Stimulated activated CD4-positive, alpha-beta T cell treated with anti-CD3 and anti-CD28 coated beads, Interleukin-15, amount 100 ng/mL, for 48 hours (primary cell): ENCODE measurements around the gene MEI1.
A peak's percentile ranks its signal among the peaks of the same experiment; 100 is the strongest.
"Not testable (repeated sequence)": the region's sequence is repeated elsewhere in the genome, so short reads cannot be mapped to it uniquely, and the experiment has no call there.

Source experiments
- DNase-seq, 2 donors: peaks; one replicate each; pipeline ENCODE4 v3.0.0-alpha.2; 2020; ENCODE audit warnings: low read depth in 2 of 2

Gene MEI1

DNA sequence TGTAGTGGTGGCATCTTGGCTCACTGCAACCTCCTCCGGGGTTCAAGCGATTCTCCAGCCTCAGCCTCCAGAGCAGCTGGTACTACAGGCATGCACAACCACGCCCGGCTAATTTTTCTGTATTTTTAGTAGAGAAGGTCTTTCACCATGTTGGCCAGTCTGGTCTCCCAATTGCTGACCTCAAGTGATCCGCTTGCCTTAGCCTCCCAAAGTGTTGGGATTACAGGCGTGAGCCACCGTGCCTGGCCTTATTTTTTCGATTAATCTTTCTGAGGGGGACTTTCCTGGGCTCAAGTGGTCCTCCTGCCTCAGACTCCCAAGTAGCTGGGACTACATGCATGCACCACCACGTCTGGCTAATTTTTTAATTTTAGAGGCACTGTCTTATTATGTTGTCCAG, 16.3 kb upstream of the MEI1 start:
- no peak for DNase-seq

DNA sequence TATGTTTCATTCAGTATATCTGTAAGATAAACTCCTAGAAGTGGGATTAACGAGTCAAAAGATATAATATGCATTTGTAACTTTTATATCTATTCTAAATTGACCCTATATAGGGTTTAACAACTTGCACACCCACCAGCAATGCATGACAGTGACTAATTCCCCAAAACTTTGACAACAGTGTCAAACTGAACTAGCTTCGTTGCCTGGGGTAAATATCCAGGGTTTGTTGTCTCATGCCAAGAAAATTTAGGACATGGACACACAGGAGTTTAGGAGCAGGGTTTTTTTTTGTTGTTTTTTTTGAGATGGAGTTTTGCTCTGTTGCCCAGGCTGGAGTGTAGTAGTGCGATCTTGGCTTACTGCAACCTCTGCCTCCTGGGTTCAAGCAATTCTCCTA, 15.7 kb upstream of the MEI1 start:
- DNase-seq, result no peak

DNA sequence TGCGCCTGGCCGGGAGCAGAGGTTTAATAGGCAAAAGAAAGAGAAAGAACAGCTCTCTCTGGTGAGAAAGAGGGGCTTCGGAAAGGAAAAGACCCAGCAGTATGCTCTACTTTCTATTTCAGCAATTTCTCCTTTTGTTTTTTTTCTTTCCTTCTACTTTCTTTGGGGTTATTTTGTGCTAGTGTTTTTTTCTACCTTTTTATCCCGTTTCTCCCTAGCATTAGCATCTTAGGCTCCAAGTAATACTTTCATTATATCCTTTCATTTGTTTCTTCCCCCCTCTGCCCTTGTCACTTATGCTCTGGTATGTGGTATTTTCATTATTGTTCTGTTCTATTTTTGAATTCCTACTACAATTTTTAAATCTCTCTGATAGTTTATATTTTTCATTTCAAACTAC, 15.1 kb upstream of the MEI1 start:
- DNase-seq, result no peak

DNA sequence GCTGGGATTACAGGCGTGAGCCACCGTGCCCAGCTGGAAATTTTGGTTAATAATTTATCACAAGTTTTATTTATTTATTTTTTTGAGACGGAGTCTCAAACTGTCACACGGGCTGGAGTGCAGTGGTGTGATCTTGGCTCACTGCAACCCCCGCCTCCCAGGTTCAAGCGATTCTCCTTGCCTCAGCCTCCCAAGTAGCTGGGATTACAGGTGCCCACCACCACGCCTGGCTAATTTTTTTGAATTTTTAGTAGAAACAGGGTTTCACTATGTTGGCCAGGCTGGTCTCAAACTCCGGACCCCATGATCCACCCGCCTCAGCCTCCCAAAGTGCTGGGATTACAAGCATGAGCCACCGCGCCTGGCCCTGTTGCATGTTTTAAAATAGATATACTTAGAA, 12.4 kb upstream of the MEI1 start:
- not testable (repeated sequence) for DNase-seq

DNA sequence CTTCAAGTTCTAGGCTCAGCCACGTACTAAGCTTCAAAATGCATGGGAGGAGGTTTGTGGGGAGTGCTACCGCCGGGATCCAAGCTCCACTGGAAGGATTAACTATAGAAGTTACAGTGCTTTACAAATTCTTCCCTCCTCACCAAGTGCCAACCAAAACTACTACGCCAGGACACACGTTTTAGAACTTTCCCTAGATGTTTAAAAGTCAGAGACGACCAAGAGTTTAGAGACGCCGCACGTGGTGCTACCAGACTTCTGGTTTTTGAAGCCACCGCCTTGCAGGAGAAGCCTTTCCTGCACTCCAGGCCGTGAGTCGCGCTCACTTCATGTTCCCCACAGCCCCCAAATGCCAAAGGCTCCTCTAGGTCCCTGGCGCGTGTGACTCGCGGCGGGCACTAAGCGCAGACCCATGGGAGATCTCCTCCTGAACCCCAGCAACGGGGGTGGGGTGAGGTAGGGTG, 11.4 kb upstream of the MEI1 start:
- DNase-seq, result no peak

DNA sequence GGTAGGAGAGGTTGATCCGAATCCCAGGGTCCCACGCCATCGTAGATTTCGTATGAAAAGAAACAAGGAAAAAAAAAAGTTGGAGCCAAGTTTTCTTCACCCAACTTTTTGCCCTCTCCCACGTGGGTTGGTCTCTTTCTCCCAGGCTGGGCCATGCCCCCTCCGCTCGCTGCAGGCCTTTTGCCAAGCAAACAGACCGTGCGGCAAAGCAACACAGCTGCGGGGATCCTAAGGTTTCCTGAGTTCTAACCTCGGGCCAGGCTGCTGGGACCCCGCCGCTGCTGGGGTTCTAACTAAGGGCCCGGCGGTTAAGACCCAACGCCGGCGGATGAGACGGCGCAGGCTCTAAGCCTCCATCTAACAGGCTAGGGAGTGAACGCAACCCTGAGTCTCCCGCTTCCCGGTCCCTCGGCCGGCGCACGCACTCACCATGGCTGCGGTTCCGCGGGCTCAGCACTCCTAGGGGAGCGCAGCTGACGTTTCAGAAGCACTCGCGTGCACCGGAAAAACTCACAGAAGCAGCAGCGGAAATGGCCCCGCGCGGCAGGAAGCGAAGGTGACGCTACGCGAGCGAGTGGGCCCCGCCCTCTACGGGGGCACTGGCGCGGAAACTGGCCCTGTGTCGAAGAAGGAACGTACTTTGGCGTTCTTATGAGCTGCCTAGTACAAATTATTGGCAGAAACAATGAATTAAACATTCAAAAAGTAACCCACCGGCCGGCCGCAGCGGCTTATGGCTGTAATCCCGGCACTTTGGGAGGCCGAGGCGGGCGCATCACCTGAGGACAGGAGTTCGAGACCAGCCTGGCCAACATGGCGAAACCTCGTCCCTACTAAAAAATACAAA, 10.7 kb upstream of the MEI1 start, which contains the start of gene SNU13:
TSS of gene SNU13 (minus strand) at position 503 of the 847 bp plus-strand sequence. CDS start at position 432, 71 bp downstream.
- peak; percentile 85 to 89 for DNase-seq

DNA sequence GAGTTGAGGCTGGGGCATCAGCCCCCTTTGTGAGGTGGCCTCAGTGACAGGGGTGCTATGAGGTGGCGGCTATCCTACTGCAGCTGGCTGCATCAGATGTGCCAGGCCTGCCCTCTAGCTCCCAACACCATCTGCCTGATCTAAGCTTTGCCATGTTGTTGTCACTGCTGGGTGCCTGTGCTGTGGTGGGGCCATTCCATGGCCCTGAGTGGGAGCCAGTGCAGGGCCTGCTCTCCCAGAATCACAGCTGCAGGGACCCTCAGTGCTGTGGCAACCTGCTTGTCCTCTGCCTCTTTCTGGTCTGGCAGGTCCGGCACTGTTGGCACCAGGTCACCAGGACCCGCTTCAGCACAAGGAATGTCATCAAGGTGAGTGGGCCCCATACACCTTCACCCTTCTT, 8.8 kb upstream of the MEI1 start:
- DNase-seq, result no peak

DNA sequence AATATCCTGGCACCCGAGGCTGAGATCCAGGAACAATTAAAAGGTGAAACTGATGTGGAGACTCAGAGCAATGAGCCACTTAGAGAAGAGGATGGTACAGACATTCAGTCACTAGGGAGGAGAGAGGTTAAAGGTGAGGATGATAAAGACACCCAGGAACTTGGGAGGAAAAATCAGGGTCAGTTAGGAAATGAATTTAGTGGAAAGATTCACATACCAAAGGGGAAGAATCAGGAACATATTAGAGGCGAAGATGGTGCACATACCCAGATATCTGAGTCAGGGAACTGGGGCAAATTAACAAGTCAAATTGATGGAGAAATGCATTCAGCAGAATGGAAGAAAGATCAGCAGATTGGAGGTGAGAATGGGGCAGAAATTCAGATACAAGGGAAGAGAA, 4.1 kb upstream of the MEI1 start:
- no peak for DNase-seq

DNA sequence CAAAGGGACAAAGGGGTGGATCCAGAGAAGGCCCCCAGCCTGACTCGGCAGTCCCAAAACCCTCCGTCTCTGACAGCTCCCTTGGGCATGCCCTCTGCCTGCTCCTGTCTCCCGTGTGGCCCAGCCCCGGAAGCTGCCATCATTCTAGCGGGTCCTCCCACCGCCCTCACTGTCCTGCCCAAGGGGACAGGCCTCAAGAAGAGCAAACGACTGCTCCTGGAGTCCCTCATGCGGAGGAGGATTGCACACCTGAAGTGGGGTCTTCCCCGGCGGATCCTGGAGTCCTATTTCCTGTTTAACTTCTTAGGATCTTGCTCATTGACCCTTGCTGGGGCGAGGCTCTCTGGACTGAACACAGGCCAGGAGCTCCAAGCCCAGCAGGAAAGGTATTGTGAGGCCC, 2.6 kb upstream of the MEI1 start:
- no peak for DNase-seq

DNA sequence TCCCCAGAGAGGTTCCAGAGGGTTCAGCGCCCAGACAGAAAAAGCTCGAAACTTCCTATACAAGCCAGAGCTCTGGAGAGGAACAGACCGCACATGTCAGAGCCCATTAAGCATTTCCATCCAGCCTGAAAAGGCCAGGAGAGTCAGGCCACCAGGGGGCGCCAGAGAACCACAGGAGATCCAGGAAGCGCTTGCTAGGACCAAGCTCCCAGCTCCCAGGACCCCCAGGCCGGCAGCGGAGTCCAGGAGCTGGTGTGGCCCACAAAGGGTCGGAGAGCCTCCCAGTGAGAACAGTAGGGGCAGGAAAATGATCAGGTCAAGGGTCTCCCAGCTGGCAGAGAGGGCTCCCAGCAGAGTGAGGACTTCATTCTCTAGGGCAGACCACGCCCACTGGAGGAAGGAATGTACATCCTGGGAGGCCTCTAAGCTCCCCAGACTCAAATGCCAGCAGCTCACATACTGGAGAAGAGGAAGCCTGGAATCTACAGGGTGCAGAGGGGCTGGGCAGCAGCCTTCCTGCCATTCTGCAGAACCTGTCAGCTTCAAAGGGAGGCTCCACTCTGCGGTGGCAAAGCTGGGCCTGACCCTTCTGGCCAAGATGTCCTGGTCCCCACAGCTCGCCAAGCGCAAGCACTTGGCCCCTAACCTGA, 2.1 kb upstream of the MEI1 start:
- DNase-seq, result peak; percentile 77 to 88

DNA sequence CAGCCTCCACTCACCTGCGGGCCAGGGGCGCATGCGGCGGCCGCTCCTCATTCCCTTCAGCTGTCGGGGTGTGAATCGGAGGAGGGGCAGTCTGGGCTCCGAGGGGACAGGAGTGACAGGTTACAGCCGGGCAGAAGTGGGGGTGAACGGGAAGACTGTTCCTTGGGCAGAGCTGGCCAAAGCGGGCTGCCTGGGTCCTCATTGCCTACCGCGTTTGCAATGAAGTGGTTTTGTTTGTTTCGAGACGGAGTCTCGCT, 733 bp downstream of the MEI1 start:
- no peak for DNase-seq

DNA sequence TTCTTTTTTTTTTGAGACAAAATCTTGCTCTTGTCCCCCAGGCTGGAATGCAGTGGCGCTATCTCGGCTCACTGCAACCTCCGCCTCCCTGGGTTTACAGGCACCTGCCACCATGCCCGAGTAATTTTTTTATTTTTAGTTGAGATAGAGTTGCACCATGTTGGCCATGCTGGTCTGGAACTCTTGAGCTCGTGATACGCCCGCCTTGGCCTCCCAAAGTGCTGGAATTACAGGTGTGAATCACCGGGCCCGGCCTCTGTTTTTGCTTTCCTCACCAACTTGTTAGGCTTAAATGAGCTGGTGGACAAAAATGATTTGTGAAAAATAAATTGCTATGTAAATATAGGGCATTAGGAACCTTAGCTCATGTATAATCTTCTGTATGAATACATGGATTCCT, 3.5 kb downstream of the MEI1 start:
- DNase-seq, result no peak

DNA sequence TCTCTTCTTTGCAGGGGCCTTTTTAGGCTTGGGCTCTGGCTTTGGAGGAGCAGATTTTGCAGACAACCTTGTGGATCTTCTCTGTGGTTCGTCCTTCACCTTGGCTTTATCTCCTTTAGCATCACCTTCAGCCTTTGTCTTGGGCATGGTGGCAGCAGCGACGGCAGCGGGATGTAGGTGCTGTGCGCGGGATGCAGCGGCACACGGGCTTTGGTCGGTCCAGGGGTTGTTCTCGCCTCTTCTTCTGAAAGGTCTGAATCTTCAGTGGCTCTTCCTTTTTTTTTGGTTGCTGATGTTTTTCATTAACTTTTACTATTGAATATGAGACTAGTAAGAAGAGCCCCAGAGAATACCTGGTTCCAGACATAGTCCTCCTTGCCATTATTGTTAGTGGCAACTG, 10.0 kb downstream of the MEI1 start:
- no peak for DNase-seq

DNA sequence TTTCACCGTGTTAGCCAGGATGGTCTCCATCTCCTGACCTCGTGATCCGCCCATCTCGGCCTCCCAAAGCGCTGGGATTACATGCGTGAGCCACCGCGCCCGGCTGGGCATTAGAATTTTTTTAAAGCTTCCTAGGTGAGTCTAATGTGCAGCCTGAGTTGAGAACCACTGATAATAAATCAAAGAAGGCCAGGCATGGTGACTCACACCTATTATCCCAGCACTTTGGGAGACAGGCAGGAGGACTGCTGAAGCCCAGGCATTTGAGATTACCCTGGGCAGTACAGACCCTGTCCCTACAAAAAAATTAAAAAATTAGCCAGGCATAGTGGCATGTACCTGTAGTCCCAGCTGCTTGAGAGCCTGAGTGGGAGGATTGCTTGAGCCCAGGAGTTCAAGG, 13.7 kb downstream of the MEI1 start:
- no peak for DNase-seq

DNA sequence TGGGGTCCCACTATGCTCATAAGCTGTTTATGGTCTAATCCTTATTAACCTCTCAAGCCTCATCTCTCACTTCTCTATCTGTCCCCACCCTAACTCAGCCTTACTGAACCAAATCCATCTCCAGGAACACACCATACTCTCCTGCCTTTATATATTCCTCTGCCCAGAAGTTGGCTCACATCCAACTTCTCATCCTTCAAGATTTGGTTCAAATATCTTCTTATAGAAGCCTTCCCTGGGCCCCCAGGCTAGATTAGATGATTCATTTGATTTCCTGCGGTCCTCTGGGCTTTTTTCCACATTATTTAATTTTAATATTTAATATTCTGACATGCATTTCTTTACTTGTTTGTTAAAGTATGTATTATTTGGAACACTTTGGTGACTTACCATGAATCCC, 23.2 kb downstream of the MEI1 start:
- DNase-seq, result no peak

DNA sequence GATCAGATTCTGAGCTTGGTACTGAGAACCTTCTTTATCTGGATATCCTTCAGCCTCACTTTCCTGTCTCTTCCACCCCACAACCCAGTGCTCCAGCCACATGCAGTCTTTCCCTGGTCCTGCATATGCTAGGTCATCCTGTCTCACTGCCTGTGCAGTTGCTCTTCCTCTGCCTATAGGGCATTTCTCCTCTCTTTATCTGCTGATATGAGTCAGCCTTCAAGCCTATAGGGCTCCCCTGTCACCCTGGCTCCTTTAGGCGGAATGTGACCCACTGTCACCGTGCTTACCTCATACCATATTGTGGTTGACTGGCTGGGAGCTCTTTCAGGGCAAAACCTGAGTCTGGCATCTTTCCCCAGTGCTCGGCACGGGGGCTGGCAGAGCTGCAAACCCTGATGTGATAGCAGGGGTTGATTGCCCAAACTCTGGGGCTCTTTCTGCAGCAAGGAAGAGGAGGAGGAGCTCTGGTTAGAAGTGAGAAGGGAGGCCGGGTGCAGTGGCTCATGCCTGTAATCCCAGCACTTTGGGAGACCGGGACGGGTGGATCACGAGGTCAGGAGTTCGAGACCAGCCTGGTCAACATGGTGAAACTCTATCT, 26.3 kb downstream of the MEI1 start:
- no peak for DNase-seq

DNA sequence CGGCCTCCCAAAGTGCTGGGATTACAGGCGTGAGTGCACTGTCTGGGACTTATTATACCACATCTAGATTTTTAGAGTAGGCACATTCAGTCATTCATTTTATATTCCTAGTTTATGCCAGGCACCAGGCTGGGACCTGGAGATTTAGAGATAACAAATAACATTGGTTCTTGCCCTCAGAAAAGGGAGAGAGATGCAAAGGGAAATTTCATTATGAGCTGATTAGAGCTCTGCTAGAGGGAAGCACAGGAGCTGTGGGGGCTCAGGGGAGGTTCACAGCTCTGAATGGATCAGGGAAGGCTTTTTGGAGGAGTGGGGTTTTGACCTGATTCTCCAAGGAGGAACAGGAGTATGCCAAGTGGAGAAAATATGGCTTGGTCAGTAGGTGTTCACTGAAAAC, 32.3 kb downstream of the MEI1 start:
- no peak for DNase-seq

DNA sequence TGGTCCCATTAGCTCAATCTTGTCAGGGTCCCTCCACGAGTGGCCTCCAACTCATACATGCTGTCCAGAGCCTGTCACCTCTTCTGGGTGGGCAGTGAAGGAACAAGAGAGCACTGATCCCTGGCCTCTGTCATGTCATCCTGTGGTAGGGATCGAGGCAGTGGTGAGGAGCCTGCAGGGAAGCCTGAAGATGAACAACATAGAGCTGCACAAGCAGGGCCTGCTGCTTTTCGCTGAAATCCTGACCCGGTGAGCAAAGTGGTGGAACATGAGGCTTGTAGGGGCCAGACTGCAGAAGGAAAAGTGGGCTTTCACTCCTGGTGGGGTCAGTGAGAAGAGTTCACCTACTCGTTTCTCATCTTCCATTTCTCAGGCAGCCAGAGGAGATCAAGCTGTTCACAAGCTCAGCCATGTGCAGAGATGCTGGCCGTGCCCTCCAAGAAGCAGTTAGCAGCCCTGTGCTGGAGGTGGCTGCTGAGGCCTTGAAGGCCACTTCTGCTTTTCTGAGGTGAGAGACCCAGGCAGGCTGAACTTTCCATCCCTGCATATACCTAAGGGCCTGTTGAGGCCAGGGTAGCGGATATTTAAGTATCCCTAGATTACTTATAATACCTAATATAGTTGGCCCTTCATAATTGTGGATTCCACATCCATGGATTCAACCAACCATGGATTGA, 32.9 kb downstream of the MEI1 start:
- DNase-seq, result no peak

DNA sequence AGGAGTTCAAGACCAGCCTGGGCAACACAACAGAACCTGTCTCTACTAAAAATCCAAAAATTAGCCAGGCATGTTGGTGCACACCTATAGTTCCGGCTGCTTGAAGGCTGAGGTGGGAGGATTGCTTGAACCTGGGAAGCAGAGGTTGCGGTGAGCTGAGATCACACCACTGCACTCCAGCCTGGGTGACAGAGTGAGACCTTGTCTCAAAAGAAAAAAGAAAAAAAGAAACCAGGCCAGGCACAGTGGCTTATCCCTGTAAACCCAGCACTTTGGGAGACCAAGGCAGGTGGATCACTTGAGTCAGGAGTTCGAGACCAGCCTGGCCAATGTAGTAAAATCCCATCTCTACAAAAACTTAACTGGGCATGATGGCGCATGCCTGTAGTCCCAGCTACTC, 33.9 kb downstream of the MEI1 start:
- not testable (repeated sequence) for DNase-seq

DNA sequence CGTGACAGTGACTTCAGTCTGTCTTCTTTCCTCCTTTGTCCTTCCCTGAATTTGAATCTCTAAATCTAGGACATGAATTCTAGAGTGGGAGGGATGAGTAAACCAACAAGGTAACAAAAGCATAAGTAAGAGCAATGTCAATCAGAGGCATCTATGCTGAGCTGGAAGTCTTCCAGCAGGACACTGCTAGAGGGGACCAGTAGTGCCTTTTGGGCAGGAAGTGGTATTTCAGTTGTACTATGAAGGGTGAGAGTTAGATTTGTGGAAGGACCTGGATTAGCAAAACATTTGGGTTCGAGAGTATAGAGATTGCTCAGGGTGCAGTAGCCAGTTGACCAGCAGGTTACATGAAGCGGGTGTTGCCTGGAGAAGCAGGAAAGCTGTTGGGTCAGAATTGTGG, 40.3 kb downstream of the MEI1 start:
- no peak for DNase-seq

DNA sequence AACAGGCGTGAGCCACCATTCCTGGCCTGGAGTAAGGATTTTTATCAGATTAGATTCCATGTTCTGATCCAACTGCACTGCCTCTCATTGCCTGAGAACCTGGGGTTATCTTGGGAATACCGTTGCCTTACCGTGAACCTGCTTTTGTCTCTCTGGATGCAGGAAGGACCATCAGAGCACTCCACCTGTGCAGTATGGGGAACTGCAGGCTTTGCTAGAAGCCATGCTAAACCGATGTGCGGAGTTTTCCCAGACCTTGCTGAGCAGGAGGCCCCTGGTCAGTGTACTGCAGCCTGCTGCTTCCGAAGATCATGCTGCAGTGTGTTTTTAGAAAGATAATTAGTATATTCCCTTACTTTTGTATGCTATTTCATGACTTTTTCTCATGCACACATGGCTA, 43.6 kb downstream of the MEI1 start:
- no peak for DNase-seq

DNA sequence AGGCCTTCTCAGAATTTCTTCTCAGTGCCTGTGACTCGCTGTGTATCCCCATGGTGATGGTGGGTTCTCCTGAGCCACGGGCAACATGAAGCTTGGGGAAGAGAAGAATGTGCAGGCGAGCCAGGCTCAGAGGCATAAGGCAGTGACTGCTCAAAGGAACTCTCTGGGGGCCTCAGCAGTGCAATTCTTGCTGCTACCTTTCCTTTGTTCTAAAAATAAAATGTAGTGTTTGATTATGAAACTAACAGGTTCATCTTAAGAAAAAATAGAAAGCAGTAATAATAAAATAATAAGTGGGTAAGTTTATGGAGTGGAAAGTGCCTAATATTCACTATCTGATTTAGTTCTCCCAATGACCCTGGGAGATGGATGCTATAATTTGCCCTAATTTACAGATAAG, 46.7 kb downstream of the MEI1 start:
- DNase-seq, result no peak
